Heart left ventricle (tissue), 16 donors: ENCODE data around the gene COL1A1. TPM values are rescaled to one million over a fixed set of nuclear protein-coding genes. Genes with fewer than 3 reads are reported as not detected.

Source experiments
- ATAC-seq, 4 donors: fragments of 200-7000 bp; cut with Tn5 transposase; one replicate each; pipeline ENCODE4 v1.9.1; 2020 to 2022; ENCODE audit warnings: moderate library complexity in 4 of 4, mild to moderate bottlenecking in 3 of 4, moderate number of reproducible peaks in 1 of 4
- DNase-seq, 5 donors: peaks; one replicate each; pipeline ENCODE4 v3.0.0-alpha.2; 2020
- H3K27ac ChIP-seq, 12 donors: fragments of 200-600 bp; sonication (generic) in 4 of 12; one replicate each; pipeline versions ENCODE4 v1.5.0 to v1.8.0; 2016 to 2022; ENCODE audit warnings: mild to moderate bottlenecking in 2 of 12
- H3K27me3 ChIP-seq, 9 donors: fragments of 200-600 bp; sonication (generic) in 2 of 9; one replicate each; pipeline versions ENCODE4 v1.5.1 to v1.8.0; 2016 to 2022; ENCODE audit warnings: mild to moderate bottlenecking in 3 of 9
- H3K36me3 ChIP-seq, 9 donors: fragments of 200-600 bp; sonication (generic) in 2 of 9; one replicate each; pipeline versions ENCODE4 v1.5.0 to v1.8.0; 2018 to 2022; ENCODE audit warnings: mild to moderate bottlenecking in 2 of 9
- H3K4me1 ChIP-seq, 12 donors: fragments of 200-600 bp; sonication (generic) in 4 of 12; one replicate each; pipeline versions ENCODE4 v1.5.0 to v1.8.0; 2016 to 2022; ENCODE audit warnings: mild to moderate bottlenecking in 3 of 12
- H3K4me3 ChIP-seq, 12 donors: fragments of 200-600 bp; sonication (generic) in 4 of 12; one replicate each; pipeline versions ENCODE4 v1.5.0 to v1.8.0; 2017 to 2022; ENCODE audit warnings: mild to moderate bottlenecking in 9 of 12, moderate library complexity in 4 of 12
- H3K9me3 ChIP-seq, 12 donors: fragments of 200-600 bp; sonication (generic) in 4 of 12; one replicate each; pipeline versions ENCODE4 v1.5.0 to v1.8.0; 2016 to 2022; ENCODE audit warnings: mild to moderate bottlenecking in 1 of 12
- CTCF ChIP-seq, 12 donors: fragments of 200-600 bp; sonication (generic) in 4 of 12; IDR thresholded peaks; one replicate each; pipeline versions ENCODE4 v1.5.0 to v1.8.0; 2018 to 2022; ENCODE audit warnings: antibody characterized with exemption in 12 of 12, mild to moderate bottlenecking in 5 of 12
- POLR2A ChIP-seq, 2 donors: fragments of 450-650 bp; IDR thresholded peaks; one replicate each; pipeline ENCODE4 v1.6.1; 2017; ENCODE audit warnings: antibody characterized with exemption in 2 of 2, mild to moderate bottlenecking in 2 of 2, moderate library complexity in 2 of 2
- WGBS, 4 donors: extraction: QIAGEN DNeasy Blood & Tissue Kit in 2 of 4; methylation state at CpG; one replicate each; pipeline versions ENCODE4 v1.1.5 to v1.1.7; 2013 to 2018; 5-methylcytosine and 5-hydroxymethylcytosine counted together
- intact Hi-C, 10 donors: fragments of 100-400 bp; cut with DNase I; formaldehyde crosslinking; loops; one replicate each; pipeline versions ENCODE4 v1.11.1 to v1.14.2; 2022
- polyA plus RNA-seq, 2 donors: library from polyadenylated mRNA; stranded (reverse); fragments of 200-250 nt; gene quantifications; one replicate each; pipeline ENCODE4 v1.2.3, GENCODE V29; 2013
- total RNA-seq, 9 donors: library from RNA; depleted of rRNA in 2 of 9; stranded (reverse); fragments of >200 nt in 2 of 9; fragmentation: NEBNext Ultra II Directional in 3 of 9; extraction: Animal tissue kit (Norgen Biotek cat#: 25700) in 3 of 9; gene quantifications; one replicate each; pipeline versions ENCODE4 v1.1.0 to v1.2.4, GENCODE V29; 2016 to 2023
- donor health status: ischemic (EF 13 %, LVEDD 7.1; RV severe dilation, severe dysfunction).
- donor health status: healthy with polysubstance abuse.
- donor health status: DM: no; HTN: yes; CAD: no.
- donor health status: DM: no; HTN: no; CAD: no.
- donor health status: ischemic (EF 25% LVEDD 6.9; RV normal size, moderate dysfunction).
- donor health status: ischemic (EF 25% LVEDD 5.7; RV mildly dilated, moderate dysfunction).
- donor health status: healthy.
- donor health status: DM: yes; HTN: yes; CAD: no.
- donor health status: ischemic (EF 35%, LVEDD 5.7; RV mildly dilated, moderate dysfunction).
- donor health status: nonischemic (EF 11% LVEDD 7.7; RV severe dilation, severe dysfunction).
- donor health status: DM: yes; HTN: yes; CAD: no.
- donor health status: PGD.
- donor health status: ischemic (EF 29% LVEDD 5.4; RV normal size, mild dysfunction).
- donor health status: nonischemic (EF 23%, LVEDD 6.1; RV moderate dilation, normal function).

COL1A1 gene
- total and polyA plus RNA-seq, 11 donors = 10.2 to 897 (median 55.4) TPM

- no peak for TF ChIP-seq POLR2A (IDR thresholded peaks at IDR 0.05)
- TF ChIP-seq CTCF (IDR thresholded peaks at IDR 0.05) = no peak
- no peaks in the 10 kb centered on the region for H3K9me3 ChIP-seq
- peaks cover 0 to 11% (median 0%) of the 10 kb centered on the region in 9 donors for H3K27me3 ChIP-seq
- ATAC-seq (no peak), DNase-seq (no peak)
- intact Hi-C loops = no loop called here
- no peak overlapping the region for H3K4me3 ChIP-seq
- peaks cover 0 to 52% (median 29%) of the 10 kb centered on the region in 12 donors for H3K4me1 ChIP-seq
- H3K36me3 ChIP-seq = no peaks in the 10 kb centered on the region
- WGBS, 4 donors = 78 to 87% (median 84%) methylated on average over 9 of the region's 9 CpGs
- H3K27ac ChIP-seq = peak overlapping the region in 1 of 12 donors; percentile 90
Measured at GRCh38 chr17:50213026-50214022, 11.9 kb upstream of the COL1A1 start.

- peaks cover 0 to 53% (median 26%) of the 10 kb centered on the region in 12 donors for H3K4me1 ChIP-seq
- WGBS, 4 donors = 68 to 78% (median 69%) methylated on average over 15 of the region's 15 CpGs
- H3K36me3 ChIP-seq = no peaks in the 10 kb centered on the region
- H3K4me3 ChIP-seq = no peak overlapping the region
- no peak for DNase-seq
- no peak for TF ChIP-seq CTCF (IDR thresholded peaks at IDR 0.05)
- no peak for TF ChIP-seq POLR2A (IDR thresholded peaks at IDR 0.05)
- H3K27ac ChIP-seq = peak overlapping the region in 8 of 12 donors; percentile 19 to 92 (median 56)
- intact Hi-C loops = no loop called here
- no peak for ATAC-seq
- peaks cover 0 to 17% (median 0%) of the 10 kb centered on the region in 9 donors for H3K27me3 ChIP-seq
- no peaks in the 10 kb centered on the region for H3K9me3 ChIP-seq
Measured at GRCh38 chr17:50212121-50212843, 10.9 kb upstream of the COL1A1 start.

- TF ChIP-seq POLR2A (IDR thresholded peaks at IDR 0.05) = no peak
- TF ChIP-seq CTCF (IDR thresholded peaks at IDR 0.05) = no peak
- H3K9me3 ChIP-seq = no peaks in the 10 kb centered on the region
- peaks cover 0 to 23% (median 4%) of the 10 kb centered on the region in 9 donors for H3K27me3 ChIP-seq
- WGBS, 4 donors = 41 to 63% (median 51%) methylated on average over 9 of the region's 9 CpGs
- peak in 3 of 4 donors; percentile 23 to 43 (median 32) for ATAC-seq
- H3K36me3 ChIP-seq = no peaks in the 10 kb centered on the region
- no peak for DNase-seq
- H3K4me3 ChIP-seq = no peak overlapping the region
- peaks cover 0 to 61% (median 29%) of the 10 kb centered on the region in 12 donors for H3K4me1 ChIP-seq
- peak overlapping the region in 10 of 12 donors; percentile 13 to 92 (median 80) for H3K27ac ChIP-seq
- intact Hi-C loops = no loop called here
Measured at GRCh38 chr17:50211249-50212120, 10.1 kb upstream of the COL1A1 start.
